ENCODE data around the gene EXOC3.

DNA sequence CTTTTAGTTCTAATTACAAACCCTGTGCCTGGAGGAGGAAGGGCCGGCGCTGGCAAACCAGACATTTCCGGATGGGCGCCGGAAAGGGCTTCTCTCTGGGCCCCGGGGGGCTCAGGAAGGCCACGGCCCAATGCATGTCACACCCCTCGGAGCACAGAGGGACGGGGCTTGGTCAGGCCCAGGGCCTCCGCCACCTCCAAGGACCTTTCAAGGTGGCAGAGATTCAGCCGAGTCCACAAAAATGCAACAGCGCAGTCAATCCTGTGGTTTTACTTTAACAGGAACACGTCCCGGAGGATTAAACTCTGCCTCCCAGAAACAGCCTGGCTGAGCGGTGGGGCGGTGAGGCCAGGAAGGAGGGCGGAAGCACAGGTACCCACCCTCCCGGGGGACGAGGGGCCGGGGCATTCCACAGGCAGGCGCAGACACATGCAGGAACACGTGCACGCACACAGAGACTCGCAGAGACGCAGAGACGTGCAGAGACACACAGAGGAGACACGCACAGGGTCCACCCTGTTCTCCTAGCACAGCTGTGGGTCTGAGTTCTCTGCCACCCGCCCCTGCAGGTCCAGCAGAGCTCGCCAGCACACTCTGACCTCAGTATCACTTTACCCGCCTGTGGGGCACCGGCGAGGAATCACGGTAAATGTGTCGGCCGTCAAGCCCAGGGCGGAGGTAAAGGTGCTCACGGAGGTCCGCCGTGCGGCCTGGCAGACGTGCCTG lies 58.3 kb downstream of the EXOC3 start:
- TF ChIP-seq, protein P1, sequence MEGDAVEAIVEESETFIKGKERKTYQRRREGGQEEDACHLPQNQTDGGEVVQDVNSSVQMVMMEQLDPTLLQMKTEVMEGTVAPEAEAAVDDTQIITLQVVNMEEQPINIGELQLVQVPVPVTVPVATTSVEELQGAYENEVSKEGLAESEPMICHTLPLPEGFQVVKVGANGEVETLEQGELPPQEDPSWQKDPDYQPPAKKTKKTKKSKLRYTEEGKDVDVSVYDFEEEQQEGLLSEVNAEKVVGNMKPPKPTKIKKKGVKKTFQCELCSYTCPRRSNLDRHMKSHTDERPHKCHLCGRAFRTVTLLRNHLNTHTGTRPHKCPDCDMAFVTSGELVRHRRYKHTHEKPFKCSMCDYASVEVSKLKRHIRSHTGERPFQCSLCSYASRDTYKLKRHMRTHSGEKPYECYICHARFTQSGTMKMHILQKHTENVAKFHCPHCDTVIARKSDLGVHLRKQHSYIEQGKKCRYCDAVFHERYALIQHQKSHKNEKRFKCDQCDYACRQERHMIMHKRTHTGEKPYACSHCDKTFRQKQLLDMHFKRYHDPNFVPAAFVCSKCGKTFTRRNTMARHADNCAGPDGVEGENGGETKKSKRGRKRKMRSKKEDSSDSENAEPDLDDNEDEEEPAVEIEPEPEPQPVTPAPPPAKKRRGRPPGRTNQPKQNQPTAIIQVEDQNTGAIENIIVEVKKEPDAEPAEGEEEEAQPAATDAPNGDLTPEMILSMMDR (IDR thresholded peaks at IDR 0.05): no peak
- no peak for TF ChIP-seq POLR2A (IDR thresholded peaks at IDR 0.05)
